Psoas muscle (tissue), 8 donors: ENCODE results near the gene CDC42SE2. TPM values are rescaled to one million over a fixed set of nuclear protein-coding genes. Genes with fewer than 3 reads are reported as not detected.

ENCODE experiments used
- ATAC-seq, 4 donors: fragments of 200-7000 bp; cut with Tn5 transposase; one replicate each; pipeline ENCODE4 v1.9.1; 2020; ENCODE audit warnings: moderate library complexity in 3 of 4, mild to moderate bottlenecking in 2 of 4
- DNase-seq, 2 donors: peaks; one replicate each; pipeline ENCODE4 v3.0.0-alpha.2; 2020
- H3K27ac ChIP-seq: fragments of 200-600 bp; one replicate; pipeline ENCODE4 v1.8.0; 2022
- H3K27me3 ChIP-seq, 3 donors: fragments of 200-600 bp in 1 of 3; one replicate each; pipeline versions ENCODE4 v1.6.1 to v1.8.0; 2013 to 2022; ENCODE audit warnings: low read length in 2 of 3, mild to moderate bottlenecking in 2 of 3, moderate library complexity in 1 of 3; ENCODE audit not compliant: insufficient read depth in 3 of 3
- H3K36me3 ChIP-seq, 2 donors: fragments of 200-600 bp in 1 of 2; one replicate each; pipeline versions ENCODE4 v1.6.1 to v1.8.0; 2013 to 2022; ENCODE audit warnings: low read depth in 1 of 2, mild to moderate bottlenecking in 1 of 2, moderate library complexity in 1 of 2; ENCODE audit not compliant: insufficient read depth in 1 of 2
- H3K4me1 ChIP-seq: fragments of 200-600 bp; one replicate; pipeline ENCODE4 v1.8.0; 2022
- H3K4me3 ChIP-seq: fragments of 200-600 bp; one replicate; pipeline ENCODE4 v1.8.0; 2022; ENCODE audit warnings: mild to moderate bottlenecking
- H3K9me3 ChIP-seq: fragments of 200-600 bp; one replicate; pipeline ENCODE4 v1.8.0; 2022
- WGBS, 3 donors: extraction: QIAGEN DNeasy Blood & Tissue Kit; methylation state at CpG; one replicate each; pipeline versions ENCODE4 v1.1.6 to v1.1.7; 2013; 5-methylcytosine and 5-hydroxymethylcytosine counted together
- intact Hi-C, 2 donors: fragments of 100-400 bp; cut with DNase I; formaldehyde crosslinking; loops; one replicate each; pipeline versions ENCODE4 v1.11.0 to v1.14.2; 2022
- polyA plus RNA-seq, 3 donors: library from polyadenylated mRNA; stranded (reverse); fragments of 200-250 nt; gene quantifications; one replicate each; pipeline ENCODE4 v1.2.3, GENCODE V29; 2013
- total RNA-seq, 4 donors: library from RNA; stranded (reverse); fragmentation: NEBNext Ultra II Directional in 2 of 4; extraction: Animal tissue kit (Norgen Biotek cat#: 25700) in 2 of 4; gene quantifications; one replicate each; pipeline versions ENCODE4 v1.2.1 to v1.2.4, GENCODE V29; 2021 to 2023
- TF ChIP-seq, protein P1 (sequence below): fragments of 200-600 bp; IDR thresholded peaks from one replicate; pipeline ENCODE4 v1.8.0; 2022; ENCODE audit warnings: antibody characterized with exemption
- donor health status: healthy with polysubstance abuse.
- donor health status: DM: no; HTN: no; CAD: no; lungs with moderate emphysema.
- donor health status: Bipolar disorder and iron deficiency.
- donor health status: healthy.
- donor health status: DM: yes; HTN: yes; CAD: no.
- donor health status: DM: no; HTN: no; CAD: no.
- donor health status: DM: no; HTN: no; CAD: no.
- donor health status: DM: yes; HTN: yes; CAD: no.

CDC42SE2 gene
- total and polyA plus RNA-seq, 7 donors = 8.5 to 39.2 (median 10.5) TPM

DNA sequence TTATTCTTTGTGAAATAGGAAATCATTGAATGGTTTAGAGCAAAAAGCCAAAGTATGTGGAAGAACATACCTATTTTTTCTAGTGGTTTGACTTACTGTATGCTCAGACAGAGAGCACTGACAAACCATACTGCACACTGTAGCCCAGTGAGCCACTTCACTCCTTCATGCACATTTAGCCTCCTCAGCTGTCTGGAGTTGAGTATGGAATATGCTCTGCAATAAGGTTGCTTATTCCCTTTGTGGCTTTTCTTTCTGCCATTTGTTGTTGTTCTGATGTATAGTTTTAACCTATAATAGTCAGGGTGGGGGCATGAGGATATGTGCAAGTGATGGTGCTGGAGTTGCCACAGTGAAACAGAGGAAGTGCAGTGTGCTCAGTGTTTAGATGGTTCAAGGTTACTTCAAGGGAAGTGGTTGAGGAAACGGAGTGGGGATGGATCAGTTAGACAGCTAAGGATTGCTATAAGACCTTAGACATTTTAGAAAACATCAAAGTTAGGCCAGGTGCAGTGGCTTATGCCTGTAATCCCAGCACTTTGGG, 100.7 kb downstream of the CDC42SE2 start:
- DNase-seq (no peak), ATAC-seq (no peak)
- Histone ChIP-seq H3K36me3 (peaks cover 4 to 6% of the 10 kb centered on the region in 2 donors), H3K27me3 (no peaks in the 10 kb centered on the region), H3K4me3 (no peak overlapping the region), H3K27ac (no peak overlapping the region), H3K9me3 (no peaks in the 10 kb centered on the region), H3K4me1 (no peaks in the 10 kb centered on the region)
- WGBS, 3 donors = 85 to 88% (median 88%) methylated on average over 1 of the region's 1 CpG
- TF ChIP-seq, protein P1, sequence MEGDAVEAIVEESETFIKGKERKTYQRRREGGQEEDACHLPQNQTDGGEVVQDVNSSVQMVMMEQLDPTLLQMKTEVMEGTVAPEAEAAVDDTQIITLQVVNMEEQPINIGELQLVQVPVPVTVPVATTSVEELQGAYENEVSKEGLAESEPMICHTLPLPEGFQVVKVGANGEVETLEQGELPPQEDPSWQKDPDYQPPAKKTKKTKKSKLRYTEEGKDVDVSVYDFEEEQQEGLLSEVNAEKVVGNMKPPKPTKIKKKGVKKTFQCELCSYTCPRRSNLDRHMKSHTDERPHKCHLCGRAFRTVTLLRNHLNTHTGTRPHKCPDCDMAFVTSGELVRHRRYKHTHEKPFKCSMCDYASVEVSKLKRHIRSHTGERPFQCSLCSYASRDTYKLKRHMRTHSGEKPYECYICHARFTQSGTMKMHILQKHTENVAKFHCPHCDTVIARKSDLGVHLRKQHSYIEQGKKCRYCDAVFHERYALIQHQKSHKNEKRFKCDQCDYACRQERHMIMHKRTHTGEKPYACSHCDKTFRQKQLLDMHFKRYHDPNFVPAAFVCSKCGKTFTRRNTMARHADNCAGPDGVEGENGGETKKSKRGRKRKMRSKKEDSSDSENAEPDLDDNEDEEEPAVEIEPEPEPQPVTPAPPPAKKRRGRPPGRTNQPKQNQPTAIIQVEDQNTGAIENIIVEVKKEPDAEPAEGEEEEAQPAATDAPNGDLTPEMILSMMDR = no peak
- intact Hi-C loops = no loop called here

DNA sequence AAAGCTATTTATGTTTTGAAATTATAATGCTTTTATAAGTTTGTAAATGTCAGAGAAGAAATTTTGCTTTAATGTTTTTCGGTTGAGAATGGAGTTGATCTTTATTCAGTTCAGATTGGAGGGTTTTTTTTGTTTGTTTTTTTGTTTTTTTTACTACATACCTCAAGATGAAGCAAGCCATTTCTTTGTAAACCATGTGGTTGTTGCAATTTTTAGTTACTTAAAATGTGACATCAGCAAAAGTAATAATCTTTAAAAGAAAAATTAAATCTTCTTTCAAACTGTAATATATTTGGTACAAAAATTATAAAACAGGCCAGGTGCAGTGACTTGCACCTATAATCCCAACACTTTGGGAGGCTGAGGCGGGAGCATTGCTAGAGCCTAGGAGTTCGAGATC, 102.6 kb downstream of the CDC42SE2 start:
- no peaks in the 10 kb centered on the region for H3K27me3 ChIP-seq
- 96 to 99% (median 98%) methylated on average over 3 of the region's 3 CpGs for WGBS, 3 donors
- TF ChIP-seq, protein P1 = no peak
- no peaks in the 10 kb centered on the region for H3K9me3 ChIP-seq
- DNase-seq = no peak
- no peak overlapping the region for H3K27ac ChIP-seq
- intact Hi-C loops = no loop called here
- no peak overlapping the region for H3K4me3 ChIP-seq
- H3K4me1 ChIP-seq = no peaks in the 10 kb centered on the region
- no peak for ATAC-seq
- H3K36me3 ChIP-seq = no peaks in the 10 kb centered on the region

DNA sequence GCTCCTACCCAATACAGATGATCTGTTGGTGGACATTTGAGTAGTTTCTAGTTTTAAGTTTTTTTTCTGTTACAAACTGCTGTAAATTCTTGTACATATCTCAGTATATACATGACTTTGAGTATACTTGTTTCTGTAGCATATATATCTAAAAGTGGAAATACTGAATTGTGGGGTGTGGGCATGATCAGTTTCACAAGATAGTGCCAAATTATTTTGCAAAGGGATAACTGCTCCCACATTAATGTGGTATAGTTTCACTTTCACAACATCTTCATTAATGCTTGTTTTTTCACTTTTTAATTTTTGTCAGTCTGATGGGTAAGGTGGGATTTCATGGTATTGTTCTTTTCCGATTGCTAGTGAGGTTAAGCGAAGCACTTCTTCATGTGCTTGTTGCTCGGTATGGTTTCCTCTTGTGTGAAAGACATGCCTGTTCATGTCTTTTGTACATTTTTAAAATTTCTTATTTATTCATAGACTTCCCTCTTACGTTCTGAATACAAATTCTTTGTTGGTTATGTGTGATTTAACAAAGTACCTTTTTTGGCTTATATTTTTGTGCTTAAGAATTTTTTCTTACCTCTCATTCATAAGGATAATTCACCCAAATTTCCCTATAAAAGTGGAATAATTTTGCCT, 103.5 kb downstream of the CDC42SE2 start:
- 97 to 98% (median 98%) methylated on average over 4 of the region's 4 CpGs for WGBS, 3 donors
- TF ChIP-seq, protein P1 = no peak
- DNase-seq (no peak), ATAC-seq (no peak)
- Histone ChIP-seq H3K27ac (no peak overlapping the region), H3K9me3 (no peaks in the 10 kb centered on the region), H3K27me3 (no peaks in the 10 kb centered on the region), H3K4me1 (no peaks in the 10 kb centered on the region), H3K36me3 (no peaks in the 10 kb centered on the region), H3K4me3 (no peak overlapping the region)
- intact Hi-C loops = no loop called here

DNA sequence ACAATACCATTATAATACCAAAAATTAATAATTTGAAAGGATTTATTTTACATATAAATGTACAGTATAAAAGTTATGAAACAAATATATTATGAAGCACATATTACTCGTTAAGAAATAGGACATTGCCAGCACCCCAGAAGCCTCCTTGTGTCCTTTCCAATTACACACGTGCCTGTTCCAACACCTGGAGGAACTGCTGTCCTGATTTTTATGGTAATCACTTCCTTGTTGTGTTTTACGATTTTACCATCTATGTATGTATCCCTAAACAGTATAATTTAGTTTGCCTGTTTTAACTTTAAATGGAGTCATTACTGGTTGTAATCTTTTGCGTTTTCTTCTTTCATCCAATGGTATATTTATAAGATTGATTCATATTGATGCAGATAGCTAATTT, 105.0 kb downstream of the CDC42SE2 start:
- WGBS, 3 donors = 77 to 81% (median 81%) methylated on average over 4 of the region's 4 CpGs
- no peaks in the 10 kb centered on the region for H3K36me3 ChIP-seq

More for the DNA sequence above, 105.0 kb downstream of the CDC42SE2 start:
- Histone ChIP-seq H3K9me3 (no peaks in the 10 kb centered on the region), H3K4me1 (no peaks in the 10 kb centered on the region), H3K4me3 (no peak overlapping the region), H3K27me3 (no peaks in the 10 kb centered on the region), H3K27ac (no peak overlapping the region)
- ATAC-seq (no peak), DNase-seq (no peak)
- TF ChIP-seq, protein P1 = no peak
- intact Hi-C loops = no loop called here
